GM18520 (cell line): ENCODE measurements around the gene EYS.
"Not testable (repeated sequence)": the region's sequence is repeated elsewhere in the genome, so short reads cannot be mapped to it uniquely, and the experiment has no call there.

Source experiments
- ATAC-seq: cut with Tn5 transposase; IDR thresholded peaks from one replicate; pipeline ENCODE4 v1.9.1; 2021; ENCODE audit not compliant: unreplicated experiment

The EYS gene

DNA sequence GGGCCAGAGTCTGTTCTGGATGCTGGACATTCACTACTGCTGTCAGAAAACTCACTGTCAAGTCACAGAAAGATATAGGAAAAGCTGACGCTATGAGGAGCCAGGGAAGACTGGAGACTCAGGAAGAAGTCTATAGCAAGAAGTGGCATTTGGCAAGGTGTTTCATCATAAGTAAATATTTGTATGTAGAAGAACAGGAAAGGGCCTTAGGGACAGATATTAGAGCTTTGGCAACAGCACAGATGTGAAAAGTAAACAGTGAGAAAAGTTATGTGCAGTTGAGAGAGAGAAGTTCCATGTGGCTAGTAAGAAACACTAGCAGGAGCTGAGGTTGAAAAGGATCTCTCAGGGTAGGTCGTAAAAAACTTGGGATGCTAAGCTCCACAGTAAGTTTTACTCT, 1202.5 kb downstream of the EYS start:
- no peak for ATAC-seq

DNA sequence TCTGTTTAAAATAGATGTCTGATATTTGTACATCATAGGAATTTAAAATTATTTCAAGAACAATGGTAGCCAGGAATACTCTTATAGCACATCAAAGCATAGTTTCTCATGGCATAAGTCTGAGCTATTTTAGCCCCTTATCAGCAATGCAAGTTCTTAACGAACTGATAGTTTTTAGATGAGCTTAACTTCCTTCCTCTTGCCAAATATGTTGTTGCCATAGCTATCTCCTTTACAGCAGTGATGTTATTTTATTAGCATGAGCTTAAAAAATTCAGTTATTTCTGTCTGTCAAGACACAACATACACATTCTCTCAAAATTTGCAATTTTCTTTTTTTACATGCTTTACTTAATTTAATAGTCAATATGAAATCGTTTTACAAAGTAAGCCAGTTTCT, 1204.2 kb downstream of the EYS start:
- ATAC-seq: no peak

- no peak for ATAC-seq
Observed at GRCh38 chr6:64497634-64498033, 1209.4 kb downstream of the EYS start.

DNA sequence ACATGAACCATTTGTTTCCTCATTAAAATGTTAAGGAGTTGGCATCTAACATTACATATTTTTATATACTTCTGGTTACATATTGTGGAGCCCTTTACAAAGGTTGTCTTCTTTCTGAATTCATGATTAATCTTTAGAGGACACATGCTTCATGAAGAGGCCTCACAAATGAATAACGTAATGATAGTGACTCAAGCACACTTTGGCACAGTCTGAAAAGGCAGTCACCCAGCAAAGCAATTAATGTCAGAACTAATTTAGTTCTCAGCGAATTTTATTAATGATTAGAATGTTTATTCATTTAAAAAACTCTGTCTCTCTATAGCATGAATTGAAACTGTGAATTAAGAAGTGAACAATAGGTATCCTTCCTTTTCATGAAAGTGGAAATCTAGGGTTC, 1217.3 kb downstream of the EYS start:
- ATAC-seq: no peak

GRCh38 chr6:64486578-64487351, 1220.3 kb downstream of the EYS start:
- ATAC-seq: no peak

- ATAC-seq: no peak
Observed at GRCh38 chr6:64483956-64484499, 1223.0 kb downstream of the EYS start.

GRCh38 chr6:64482631-64483030, 1224.4 kb downstream of the EYS start:
- no peak for ATAC-seq

GRCh38 chr6:64479134-64479533, 1227.9 kb downstream of the EYS start:
- ATAC-seq: no peak

DNA sequence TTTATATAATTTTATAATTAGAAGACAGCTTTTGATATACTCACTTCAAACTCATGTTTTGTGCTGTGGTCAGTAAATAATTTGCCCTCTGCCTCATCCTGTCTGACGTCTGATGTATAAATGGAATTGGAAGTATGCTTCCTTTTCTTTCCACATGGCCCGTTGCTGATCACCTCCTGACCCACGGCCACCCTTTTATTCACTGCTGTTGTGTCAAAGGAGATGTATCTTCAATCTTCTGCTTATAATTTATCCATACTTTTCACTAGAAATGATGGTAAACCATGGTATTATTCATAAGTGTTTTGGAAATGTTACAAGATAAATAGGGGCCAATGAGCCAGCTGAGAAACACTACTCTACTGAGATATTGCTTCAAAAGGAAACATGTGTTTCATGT, 1229.6 kb downstream of the EYS start:
- no peak for ATAC-seq

DNA sequence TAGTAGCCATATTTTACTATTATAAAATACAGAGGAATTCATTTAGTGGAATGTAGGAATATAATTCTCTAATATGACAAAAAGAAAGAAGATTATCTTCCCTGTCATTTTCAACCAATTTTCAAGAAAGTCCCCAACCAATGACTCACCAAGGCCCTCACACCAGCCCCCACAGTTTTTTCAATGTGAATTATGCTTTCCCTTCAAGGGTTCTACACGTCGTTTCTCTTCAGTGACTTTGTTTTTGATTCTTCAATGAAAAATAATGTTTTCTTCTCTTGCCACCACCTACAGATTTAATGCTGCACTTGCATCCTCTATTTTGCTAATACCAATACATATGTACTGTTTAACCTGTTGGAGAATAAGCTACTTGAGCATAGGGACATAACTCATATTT, 1230.1 kb downstream of the EYS start:
- no peak for ATAC-seq

DNA sequence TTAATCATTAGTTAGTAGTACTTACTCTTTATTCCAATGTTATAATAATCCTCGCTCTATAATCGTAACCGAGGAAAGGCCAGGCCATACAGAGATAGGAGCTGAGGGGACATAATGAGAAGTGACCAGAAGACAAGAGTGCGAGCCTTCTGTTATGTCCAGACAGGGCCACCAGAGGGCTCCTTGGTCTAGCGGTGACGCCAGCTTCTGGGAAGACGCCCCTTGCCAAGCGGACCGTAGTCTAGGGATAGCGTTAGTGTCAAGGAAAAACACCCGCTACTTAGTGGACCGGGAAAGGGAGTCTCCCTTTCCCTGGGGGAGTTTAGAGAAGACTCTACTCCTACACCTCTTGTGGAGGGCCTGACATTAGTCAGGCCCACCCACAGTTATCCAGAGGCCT, 1237.6 kb downstream of the EYS start:
- ATAC-seq: not testable (repeated sequence)

DNA sequence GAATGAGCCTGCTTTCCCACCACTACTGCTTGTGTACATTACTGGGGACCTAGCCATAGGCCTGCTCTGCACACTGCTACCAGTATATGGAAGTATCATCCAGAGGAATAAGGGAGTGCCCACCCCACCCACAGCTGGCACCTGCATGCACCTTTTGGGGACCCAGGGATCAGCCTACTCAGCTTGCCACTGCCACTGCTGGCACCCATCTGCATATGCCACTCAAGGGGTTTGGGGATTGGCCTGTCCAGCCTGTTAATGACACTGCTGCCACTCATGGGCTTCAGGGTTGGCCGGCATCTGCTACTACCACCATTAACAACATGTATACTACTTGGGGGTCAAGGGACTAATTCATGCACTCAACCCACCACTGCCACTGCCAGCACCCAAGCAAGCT, 1239.4 kb downstream of the EYS start:
- ATAC-seq: no peak

GRCh38 chr6:64459411-64459944, 1247.5 kb downstream of the EYS start:
- no peak for ATAC-seq

DNA sequence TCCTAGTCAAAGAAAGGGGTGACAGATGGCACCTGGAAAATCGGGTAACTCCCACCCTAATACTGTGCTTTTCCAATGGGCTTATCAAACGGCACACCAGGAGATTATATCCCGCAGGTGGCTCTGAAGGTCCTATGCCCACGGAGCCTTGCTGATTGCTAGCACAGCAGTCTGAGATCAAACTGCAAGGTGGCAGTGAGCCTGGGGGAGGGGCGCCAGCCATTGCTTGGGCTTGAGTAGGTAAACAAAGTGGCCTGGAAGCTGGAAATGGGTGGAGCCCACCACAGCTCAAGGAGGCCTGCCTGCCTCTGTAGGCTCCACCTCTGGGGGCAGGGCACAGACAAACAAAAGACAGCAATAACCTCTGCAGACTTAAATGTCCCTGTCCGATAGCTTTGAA, 1258.9 kb downstream of the EYS start:
- not testable (repeated sequence) for ATAC-seq

DNA sequence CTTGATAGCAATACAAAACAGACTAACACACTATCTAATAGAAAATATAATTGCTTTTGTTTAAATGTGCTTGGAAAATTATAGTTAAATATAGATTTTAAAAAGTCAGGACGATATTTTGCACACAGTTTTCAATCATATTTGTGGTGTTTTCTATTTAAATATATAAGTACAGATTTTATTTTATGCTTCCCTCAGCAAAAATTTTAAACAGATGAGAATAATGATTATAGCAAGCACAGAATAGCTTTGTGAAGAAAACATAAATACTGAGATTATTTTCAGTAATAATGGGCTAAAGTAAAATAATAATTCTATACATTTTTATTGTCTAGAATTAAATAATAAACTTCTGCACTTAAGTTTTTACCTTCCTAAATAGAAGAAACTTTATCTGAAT, 1262.0 kb downstream of the EYS start:
- no peak for ATAC-seq

GRCh38 chr6:64439274-64439673, 1267.8 kb downstream of the EYS start:
- ATAC-seq: no peak

DNA sequence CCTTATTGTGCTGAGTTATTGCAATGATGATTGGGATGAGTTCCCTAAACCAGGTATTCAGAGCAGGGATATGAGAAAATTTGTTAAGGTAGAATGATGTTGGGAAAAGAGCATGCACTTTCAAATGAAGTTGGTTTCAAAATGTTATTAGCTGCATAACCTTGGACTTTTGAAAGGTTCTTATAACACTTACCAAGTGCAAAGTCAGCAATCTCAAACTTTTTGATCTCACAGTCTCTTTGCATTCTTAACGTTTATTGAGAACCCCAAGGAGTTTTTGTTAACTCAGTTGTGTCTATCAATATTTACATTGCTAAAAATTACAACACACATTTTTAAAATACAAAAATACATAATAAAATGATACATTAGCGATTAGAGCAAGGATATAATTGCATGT, 1269.0 kb downstream of the EYS start:
- ATAC-seq: no peak

DNA sequence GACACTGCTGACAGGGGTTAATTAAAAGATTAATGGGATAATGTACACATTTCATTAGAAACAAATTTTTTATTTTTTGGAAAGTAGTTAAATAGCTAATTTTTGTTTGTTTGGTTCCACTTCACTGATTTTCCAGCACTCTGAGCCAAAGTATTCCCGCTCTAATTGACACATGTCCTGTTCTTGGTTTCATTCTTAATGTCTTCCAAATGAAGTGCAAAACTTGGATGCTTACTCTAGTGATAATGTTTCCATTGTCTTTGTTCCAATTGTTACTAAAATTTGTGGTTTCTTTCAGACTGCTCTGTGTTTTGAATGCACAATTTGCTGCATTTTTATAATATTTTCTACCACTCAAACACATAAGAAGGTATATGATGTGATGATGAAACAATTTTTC, 1277.1 kb downstream of the EYS start:
- ATAC-seq: no peak

- ATAC-seq: no peak
Observed at GRCh38 chr6:64428186-64428585, 1278.8 kb downstream of the EYS start.

- ATAC-seq: no peak
Observed at GRCh38 chr6:64415926-64416325, 1291.1 kb downstream of the EYS start.

DNA sequence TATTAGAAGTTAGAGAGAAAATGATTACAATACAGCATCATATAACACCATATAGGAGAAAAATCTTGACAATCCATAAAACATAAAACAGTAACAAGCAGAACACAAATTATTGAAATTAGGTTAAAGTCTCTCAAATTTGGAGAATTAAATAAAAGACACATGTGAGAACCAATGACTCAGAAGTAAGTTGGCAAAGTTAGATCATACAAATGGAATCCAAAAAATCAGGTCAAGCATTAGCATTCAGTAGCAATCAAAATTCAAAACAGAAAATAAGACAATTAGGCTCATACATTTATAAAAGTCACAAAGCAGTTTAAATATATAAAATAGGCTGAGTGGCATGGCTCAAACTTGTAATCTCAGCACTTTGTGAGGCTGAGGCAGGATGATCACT, 1295.8 kb downstream of the EYS start:
- no peak for ATAC-seq

GRCh38 chr6:64409948-64410347, 1297.1 kb downstream of the EYS start:
- no peak for ATAC-seq

DNA sequence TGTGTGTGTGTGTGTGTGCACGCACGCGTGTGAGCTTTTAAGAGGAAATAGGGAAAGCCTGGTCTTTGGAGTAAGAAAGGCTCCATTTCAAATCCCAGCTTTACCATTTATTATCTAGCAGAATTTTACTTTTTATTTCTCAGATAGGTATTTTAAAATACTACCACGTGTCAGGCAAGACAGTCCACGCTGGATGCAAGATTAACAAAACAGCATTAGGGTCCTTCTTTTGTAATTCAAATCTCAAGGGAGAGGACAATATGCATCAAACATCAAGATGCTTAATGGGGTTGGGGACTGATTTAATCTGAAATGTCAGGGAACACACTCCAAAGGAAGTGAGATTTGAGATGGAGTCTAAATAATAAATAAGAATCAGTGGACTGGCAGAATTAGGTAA, 1302.6 kb downstream of the EYS start:
- no peak for ATAC-seq
